ENCODE results near the gene GSAP.
"Not testable (repeated sequence)": the region's sequence is repeated elsewhere in the genome, so short reads cannot be mapped to it uniquely, and the experiment has no call there.

GSAP gene

DNA sequence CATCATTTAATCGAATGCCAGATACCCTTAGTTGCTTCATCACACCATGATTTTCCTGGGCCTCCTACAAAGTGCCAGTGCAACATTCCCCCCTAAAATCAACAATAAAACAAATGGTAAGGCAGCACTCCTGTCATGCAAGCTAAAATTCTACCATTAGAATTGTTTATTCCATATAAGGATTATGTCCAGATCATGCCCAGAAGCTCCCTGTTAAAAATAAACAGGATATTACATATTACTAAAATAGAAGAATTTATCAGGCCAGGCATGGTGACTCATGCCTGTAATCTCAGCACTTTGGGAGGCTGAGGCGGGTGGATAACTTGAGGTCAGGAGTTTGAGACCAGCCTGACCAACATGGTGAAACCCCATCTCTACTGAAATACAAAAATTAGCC, 140.5 kb downstream of the GSAP start:
- DNase-seq, result not testable (repeated sequence)

DNA sequence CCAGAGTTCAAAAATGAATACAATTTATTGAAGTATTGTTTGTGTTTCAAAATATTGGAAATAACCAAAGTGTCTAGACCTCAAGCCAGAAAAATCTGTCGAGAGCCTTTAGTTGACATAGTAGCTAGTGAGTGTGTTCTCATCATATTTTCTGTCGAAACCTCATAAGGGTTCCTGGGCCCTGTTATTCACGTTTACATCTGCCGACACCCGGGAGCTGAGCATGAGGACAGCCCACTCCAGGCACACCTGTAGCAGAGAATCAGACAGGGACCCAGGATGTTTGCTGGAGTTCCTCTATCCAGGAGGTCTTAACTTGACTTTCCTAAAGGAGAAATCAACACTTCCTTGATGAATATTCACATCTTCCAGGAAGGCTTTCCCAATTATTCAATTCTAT, 144.4 kb downstream of the GSAP start:
- no peak for DNase-seq

DNA sequence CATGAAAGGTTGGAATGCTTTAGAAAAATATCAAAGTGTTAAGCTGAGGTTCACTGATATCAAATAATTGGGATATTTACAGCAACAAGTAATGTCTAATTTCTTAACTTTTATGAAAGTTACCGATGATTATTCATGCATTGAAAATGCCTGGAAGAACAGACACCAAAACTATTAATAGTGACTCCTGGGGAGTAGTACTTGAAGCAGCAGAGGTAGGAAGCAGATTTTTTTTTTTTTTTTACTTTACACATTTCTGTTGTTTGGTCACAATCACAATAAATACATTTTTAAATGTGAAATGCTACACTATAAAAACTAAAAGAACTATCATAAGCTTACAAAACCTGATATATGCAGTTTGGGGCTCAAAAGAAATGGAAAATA, 146.1 kb downstream of the GSAP start:
- no peak for DNase-seq

DNA sequence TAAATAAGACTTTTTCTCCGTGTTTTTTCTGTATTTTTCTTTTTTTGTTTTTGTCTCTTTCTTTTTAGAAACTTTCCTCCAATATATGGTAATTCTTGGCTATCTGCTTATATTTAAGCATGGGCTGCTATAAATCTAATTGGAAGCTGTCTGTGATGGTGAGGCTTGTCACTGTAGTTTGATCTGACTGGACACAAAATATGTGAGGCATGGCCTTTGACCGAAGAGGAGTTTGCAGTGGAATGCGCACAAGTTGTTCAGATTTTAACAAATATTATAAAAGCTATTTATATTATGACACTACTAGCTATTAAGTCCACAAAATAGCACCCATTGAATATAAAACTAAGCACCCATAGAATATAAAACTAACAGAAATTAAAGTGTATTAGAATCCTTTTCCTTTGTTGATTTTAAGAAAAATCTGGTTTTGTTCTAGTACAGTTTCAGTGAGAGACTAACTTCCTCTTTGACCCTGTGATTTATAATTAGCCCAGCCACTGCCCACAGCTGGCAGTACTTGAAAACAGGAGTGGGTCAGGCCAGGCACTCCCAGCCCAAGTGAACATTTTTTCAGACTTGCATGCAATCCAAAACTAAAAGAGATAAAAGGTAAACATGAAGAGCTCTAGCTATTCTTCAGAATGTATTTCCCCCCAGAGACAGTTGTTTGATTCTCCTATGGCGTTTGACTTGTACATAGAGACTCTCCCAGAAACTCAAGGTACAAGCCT, 146.6 kb downstream of the GSAP start:
- DNase-seq, result no peak

DNA sequence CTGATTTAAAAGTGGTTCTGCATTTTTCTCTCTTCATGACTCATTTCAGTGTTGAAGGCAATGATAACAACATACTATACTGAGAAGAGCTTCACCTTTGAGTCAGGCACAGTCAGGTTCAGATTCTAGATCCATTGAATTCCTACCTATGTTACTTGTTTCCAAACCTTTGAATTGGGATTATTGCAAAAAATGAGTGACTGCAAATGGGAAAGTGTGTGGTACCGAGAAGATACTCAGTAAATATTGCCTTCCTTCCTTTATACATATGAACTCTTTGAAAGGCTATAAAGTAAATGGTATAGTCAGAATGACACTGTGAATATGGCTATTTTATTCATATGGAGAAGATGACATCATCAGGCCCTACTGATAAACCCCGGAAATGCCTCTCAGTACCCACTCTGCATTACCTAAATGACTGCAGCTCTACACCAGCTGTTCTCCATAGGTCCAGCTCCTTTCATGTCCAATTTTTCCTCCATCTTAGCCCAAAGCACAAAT, 149.8 kb downstream of the GSAP start:
- DNase-seq, result peak; percentile 27

DNA sequence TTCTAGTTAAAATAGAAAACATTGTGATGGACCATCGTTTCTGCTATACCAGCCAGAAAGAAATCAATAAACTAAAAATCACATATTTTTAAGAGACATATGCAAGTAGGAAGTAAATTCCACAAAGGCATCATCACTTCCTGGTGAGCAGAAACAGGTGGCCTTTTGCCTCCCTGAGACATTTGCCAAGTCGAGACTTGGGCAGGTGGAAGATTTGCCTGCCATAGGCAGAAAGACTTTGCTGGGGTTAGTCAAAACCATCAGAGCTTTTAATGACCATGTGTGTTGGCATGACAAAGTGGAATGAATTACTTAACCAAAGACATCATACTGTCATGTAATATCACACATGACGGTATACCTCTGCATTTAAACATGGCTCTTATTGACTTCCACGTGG, 150.5 kb downstream of the GSAP start:
- no peak for DNase-seq

DNA sequence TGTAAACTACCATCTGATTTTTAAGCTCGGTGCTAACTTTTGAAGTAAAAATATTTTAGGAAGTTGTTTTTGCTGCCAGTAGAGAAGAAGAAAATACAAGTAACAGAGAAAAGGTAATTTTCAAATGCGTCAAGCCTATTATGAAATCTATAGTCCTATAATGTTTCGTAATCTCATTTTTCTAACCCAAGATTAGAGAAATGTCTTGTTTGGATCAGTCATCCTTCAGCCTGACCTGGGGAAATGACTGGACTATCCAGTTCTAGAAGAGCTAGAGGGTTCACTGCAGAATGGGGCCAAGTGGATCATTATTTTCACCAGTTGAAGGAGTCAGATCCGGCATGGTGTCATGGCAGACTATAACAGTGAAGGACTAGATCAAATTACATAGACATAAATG, 153.8 kb downstream of the GSAP start:
- DNase-seq, result no peak
